NCI-H1092 (cell line): ENCODE results near the gene BARX1.
A peak's percentile ranks its signal among the peaks of the same experiment; 100 is the strongest.

ENCODE experiments used
- DNase-seq: peaks from one replicate; lab custom pipeline; 2025; lab: John Stamatoyannopoulos, UW

BARX1 gene

DNA sequence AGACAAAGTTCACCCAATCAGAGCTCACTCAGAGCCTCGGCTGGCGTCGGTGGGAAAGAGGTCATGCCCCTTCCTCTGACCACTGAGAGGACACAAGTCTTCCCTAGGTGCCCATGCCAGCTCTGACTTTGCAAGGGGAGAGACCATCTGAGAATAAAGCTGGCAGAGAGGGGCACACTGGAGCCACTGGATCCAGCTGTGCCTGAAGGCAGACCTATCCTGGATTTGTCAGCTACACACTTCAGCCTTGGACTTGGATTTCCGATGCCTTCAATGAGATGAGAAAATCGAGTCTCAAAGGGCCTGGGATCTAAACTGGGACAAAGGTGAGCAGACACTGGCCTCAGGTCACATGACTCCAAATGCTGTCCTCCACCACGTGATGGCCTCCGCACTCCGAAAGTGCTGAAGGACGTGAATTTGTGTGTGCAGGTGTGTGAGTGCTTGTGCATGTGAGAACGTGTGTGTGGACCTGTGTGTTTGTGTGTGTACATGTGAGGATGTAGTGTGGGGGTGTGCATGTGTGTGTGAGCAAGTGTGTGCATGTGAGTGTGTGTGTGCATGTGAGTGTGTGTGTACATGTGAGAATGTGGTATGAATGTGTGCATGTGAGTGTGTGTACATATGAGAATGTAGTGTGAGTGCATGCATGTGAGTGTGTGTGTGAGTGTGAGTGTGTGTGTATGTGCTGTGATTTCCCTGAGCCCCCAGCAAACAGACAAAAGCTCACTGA, 37.9 kb downstream of the BARX1 start:
- no peak for DNase-seq

DNA sequence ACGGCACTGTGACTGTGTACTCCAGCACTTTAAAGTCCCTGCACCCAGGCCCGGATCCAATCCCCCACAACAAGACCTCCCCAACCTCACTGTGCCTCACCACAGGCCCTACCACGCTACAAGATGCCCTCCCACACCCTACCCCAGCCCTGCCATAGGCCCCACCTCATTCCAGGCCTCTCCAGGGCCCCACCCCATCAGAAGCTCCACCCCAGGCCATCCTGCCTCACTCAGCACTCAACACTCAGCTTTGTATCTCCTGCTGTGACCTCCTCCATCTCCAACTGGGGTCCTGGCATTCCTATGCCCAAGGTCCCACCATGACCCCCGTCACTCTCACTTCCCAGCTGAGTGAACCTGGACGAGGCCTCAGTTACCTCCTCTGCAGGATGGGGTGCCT, 38.8 kb downstream of the BARX1 start:
- DNase-seq: no peak

DNA sequence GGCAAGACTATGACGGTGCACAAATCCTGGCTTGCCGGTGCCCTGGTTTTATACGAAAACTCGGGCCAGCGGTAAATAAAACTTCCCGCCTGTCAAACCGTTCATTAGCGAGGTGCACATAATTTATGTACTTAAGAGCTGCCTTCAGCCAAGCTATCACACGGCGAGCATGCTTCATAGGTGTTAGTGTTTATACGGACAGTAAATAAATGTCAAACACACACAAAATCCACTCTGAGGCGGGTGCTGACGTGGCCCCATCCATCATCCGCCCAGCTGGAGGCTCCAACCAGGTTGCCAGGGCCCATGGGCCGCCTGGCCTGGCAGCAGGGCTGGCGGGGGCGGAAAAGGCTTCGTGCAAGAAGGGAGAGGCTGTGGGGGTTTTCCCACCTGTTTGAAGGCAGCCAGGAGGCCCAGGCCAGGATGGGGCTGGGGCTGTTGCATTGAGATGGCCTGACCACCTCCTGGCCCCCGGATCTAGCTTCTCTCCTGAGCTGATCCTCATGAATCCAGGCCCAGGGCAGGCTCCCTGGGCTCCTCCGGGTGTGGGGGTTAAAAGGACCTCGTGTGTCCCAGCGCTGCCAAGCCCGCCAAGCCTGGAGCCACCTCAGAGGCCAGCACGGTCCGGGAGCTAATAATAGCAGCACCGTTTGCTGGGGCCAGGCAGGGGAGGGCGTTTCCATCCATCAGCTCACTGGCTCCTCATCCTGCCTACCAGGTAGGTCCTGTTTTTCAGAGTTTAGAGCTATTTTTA, 43.2 kb downstream of the BARX1 start:
- no peak for DNase-seq

DNA sequence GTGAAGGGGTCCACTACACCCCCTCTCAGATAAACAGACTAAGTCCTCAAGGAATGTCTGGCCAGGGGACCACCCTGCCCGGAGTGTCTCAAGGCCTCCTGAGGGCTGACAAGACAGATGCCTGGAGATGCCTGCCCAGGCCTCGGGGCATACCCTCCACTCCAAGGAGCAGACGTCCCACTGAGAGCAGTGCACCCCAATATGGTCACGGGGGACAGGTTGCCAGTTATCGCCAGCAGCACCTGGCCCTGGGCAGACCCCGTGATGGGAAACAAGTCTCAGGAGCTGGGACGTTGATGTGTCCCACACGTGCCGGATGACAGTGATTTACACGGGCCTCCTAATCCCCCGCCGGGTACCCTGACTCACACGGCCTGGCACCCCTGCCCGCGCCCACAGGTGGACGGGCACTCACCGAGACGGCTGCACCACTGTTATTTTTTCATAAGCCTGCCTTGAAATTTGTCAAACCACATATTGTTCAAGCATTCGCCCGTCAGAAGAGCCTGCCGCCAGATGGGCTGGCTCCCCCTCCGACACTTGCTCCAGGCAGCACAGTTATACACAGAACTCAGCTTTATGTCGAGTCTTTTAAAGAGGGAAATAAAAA, 43.9 kb downstream of the BARX1 start:
- DNase-seq: no peak

DNA sequence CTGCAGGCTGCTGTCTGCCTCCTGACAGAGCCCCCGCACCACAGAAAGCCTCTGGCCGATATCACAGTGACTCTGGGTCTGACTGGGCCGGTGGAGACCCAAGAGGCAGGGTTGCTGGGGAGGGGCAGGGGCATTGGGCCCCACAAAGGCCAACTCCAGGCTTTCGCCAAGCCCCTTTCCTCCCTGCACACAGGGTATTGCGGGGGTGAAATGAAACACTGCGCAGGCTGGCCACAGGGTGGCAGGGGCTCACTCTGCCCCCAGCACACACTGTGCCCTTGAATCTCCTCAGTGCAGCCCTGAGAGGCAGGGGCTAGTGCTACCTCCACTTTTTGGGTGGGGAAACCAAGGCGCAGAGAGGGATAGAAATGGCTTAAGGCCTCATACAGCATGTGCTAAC, 44.6 kb downstream of the BARX1 start:
- no peak for DNase-seq

DNA sequence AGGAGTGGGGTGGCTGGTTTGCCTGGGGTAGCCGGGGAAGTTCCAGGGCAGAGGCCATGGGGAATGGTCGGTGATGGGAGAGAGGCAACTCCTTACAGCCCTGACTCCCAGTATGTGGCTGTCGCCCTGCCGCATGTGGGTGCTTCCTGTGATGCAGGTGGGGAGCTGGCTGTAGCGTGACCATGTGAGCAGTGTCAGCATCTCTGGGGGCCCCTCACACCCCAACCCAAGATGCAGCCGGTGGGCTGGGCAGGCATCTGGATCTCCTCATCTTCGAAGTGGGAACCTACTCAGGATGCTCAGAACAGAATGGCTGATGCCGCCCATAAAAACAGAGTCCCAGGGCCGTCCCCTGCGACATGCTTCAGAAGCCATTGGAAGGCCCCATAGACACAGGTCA, 45.0 kb downstream of the BARX1 start:
- DNase-seq: no peak

DNA sequence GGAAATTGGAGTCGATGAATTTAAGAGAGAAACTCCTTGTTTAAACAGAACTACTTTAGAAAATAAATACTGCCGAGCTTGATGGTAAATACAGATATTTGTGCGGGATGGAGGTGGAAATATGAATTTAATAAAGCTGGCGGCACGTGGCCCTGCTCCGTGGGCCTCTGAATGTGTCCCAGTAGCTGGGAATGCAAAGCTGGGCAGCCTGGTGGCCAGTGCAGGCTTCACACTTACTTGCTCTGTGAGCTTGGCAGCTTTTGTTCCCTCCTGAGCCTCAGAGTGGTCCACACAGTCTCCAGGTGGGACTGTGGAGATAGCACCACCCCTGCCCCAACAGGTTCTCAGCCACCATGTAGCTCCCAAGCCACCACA, 45.9 kb downstream of the BARX1 start:
- no peak for DNase-seq

DNA sequence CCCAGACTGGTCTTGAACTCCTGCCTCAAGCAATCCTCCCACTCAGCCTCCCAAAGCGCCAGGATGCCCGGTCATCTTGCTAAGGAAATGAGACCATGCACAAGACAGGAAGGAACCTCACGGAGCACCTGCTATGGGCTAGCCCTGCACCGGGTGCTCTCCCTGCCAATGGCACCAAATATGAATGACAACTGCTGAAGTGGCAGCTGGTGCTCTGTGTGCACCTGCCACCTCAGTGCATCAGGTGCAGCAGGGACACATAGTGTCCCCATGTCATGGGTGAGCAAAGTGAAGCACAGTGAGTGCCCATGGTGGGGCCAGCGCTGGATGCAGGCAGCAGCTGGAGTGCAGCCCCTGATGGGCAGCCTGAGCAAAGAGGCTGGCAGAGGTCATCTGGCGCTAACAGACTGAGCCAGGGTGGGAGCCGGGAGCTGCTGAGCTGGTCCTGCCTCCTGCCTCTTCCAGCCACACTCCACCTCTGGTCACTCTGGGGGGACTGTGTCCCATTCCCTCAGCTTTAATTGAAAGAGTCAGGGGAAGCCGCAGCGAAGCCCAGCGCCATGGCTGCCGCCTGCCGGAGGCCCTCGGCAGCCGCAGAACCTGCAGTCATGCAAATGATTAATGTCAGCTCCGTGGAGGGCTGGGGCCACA, 46.4 kb downstream of the BARX1 start:
- DNase-seq: peak; percentile 38

DNA sequence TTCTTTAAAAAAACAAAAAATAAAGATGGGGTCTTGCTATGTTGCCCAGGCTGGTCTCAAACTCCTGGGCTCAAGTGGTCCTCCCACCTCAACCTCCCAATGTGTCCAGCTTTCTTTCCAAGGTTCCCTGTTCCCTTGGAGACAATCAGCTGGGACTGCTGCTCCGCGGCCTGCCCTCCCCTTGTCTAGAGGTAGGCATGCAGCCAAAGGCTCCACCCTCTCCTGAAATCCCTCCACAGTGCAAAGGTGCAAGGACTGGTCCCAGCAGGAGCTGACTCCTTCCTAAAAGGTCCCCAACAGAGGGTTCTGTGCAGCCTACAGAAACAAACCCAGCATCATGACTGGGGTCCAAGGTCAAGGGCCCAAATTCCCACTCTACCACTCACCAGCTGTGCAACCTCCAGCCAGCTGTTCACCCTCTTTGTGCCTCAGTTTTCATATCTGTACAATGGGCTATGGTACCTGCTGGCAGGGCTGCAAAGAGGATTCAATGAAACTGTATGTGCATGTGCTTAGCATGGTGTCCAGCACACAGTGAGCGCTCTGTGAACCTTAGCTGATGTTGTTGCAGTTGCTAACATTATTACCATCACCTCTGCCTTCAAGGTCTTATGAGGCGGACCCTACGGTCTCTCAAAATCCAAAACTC, 47.5 kb downstream of the BARX1 start:
- DNase-seq: no peak

DNA sequence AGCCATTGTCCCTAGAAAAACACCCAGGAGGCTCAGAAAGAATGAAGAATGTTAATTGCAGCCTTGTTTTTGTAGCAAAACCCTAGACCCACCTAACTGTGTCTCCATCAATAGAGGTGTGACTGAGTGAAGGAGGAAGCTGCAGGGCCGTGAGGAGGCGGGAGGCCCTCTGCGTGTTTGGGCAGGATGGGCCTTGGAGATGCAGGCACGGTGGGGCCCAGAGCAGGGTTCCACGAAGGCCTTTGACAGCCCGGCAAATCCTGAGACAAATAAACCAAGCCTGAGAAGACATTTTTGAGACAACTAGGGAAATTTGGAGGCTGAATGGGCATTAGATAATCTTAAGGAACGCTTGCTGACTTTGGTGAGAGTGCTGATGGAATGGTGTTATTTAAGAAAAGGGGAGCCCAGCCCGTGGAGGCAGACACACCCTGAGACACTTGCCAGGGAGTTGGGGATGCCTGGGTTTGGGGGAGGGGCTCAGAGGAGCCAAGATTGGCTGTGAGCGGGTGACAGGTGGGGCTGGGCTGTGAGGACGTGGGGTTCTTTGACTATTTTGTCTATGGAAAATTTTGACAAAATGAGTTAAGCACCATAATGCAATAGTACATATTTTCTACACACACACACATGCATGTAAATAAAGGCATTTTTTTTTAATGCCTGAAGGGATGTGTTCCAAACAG, 48.8 kb downstream of the BARX1 start:
- no peak for DNase-seq

DNA sequence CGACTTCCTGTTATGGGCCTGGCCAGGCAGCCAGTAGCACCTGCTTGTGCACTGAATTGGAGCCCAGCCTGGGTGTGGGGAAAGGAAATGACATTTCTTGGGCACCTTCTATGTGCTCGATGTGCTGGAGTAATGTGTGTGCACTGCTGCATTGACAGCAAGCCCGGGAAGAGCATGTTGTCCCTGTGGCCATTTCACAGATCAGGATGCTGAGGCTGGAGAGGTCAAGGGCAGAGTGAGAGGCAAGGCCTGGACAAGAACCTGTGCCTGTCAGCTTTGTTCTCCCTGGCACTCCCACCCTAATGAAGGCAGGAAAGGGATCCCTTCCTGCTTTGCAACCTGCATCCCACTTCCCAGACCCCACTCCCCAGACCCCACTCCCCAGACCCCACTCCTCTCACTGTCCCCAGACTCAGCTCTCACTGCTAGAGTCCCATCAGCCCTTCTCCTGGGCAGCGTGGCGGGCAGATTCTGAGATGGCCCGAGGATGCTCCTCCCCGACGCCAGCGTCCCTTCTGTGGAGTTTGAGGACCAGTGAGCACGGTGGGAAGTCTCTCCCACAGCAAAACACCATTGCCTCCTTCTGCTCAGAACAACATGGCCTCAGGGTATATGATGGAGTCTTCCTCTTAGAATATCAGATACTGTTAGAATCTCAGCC, 49.6 kb downstream of the BARX1 start:
- no peak for DNase-seq

DNA sequence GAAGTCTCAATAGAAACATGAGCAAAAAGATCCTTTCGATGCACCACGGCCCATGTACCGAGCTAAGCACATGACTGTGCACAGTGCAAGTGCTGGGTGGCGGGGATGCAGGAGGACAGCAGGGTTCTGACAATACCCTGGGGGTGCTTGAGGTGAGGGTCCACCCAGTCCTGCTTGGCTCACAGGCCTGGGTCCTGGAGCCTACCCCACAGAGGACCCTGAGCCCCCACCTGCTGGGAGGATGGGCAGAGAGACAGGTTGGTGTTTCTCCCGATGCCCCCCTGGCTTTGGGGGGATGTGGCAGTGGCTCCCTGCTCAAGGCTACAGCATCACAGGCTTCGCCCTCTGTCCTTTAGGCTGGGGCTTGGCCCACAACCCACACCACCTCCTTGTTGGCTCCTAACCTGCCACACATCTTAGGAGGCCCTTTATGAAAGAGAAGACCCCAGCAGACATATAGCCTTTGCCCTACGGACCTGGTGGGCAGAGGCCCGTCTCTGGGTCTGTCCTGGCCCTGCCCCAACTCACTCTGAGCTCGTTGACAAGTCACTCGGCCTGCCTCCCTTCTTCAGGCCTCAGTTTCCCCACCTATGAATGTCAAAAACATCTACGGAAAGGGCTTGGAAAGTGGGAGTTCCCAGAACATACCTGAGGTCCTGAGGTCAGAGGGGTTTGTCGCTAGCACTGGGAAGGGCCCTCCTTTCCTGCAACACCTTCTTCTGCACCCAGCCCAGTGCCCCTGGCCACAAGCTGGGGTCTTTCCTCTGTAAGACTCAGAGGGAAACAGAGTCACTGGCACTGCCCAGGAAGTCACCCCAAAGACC, 50.3 kb downstream of the BARX1 start:
- no peak for DNase-seq

DNA sequence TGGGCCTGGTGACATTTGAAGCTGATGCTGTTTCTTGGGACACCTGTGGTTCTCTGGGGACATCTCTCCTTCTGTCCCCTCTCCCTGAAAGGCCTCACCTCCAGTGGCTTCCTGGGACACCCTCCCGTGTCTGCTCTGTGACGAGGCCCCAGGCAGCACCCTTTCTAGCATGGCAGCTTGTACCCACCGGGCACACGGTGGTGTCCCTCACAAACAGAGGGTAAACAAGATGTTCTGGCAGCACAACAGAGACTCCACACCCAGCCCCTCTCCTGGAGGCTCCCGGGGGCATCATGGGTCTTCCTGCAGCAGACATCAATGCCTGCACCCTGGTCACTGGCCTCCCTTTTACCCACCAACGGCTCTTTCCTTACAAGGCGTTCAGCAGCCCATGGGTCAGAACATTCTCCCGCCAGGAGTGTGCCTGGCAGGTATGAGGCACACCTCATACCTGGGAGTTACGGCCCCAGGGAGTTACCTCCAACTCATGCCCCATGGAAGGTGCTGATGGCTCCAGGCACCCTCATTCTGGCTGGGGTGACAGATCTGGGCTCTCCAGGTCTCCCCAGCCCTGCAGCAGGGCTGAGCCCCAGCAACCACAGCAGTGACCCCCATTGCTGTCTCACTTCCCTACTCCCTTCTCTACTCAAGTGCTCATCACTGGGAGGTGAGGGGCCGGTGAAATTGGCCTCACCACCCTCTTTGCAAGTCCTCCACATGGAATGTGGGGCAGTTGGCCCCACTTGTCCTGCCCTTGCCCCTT, 51.1 kb downstream of the BARX1 start:
- no peak for DNase-seq

DNA sequence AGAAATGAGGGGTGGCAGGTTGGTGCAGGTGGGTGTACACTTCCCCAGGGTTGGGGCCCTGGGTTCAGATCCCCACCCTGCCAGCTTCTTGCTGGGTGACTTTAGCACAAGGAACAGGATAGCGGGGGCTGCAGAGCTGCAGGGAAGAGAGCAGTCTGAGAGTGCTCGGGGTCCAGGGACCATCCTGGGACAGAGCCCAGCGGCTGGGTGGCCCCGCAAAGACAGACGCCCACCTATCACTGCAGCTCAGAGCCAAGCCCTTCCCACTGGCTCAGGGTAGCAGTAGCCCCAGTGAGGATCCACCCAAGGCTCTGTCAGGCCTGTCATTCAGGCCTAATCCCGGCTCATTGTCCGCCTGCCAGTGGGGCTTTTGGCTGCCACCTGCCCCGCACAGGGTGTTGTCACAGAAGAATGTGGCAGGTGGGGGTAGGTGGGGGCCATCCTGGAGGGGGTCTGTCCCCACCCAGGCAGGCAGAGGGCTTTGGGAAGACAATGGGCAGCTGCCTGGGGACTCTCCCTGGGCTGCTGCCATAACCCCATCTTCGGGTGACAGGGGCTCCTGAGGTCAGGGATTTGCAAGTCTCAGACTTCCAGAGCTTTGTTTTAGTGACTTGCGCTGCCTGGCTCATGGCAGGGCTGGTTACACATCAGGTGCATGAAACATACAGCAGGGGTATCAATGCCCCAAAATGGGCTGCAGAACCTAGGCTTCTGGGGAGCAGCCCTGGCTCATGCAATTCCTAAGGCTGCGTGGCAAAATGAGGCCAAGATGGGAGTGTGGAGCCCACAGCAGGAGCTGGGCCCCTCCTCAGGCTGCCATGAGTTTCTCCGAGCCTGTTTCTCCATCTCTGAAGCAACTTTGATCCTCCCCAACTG, 52.1 kb downstream of the BARX1 start:
- no peak for DNase-seq

DNA sequence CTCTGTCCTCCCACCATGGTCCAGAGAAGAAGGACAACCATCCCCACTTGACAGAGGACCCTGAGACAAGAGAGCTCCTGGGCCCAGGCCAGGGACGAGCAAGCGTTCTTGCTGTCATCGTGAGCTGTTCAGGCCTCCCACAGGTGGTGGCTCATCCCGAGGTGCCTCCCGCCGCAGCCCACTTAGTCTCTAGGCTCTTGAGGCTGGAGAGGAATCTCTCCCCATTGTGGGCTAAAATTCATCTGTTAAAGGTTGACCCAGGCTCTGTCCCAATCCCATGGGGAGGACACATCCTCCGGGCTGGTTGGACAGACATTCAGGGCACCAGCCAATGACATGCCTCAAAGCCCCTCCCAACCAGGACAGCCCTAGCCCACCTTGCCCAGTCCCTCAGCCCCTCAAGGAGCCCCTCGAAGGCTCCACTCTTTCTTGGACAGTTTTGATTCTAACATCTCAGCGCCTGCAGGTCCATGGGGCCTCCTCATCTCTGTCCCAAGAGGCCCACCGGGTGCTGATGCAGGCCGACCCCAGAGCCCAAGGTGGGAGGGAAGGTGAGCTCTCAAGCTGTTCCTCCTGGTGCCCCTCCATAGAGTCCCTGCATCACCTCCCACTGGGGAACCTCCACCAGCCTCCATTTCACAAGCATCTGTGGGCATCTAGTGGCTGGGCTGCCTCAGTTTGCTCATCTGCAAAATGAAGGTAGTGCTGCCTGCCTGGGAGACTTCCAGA, 52.9 kb downstream of the BARX1 start:
- DNase-seq: no peak
